NT2/D1 (cell line): ENCODE results near the gene ITPRID2.

ENCODE experiments used
- SUZ12 ChIP-seq: IDR thresholded peaks from 2 replicates; pipeline ENCODE4 v1.6.1; 2011; ENCODE audit not compliant: insufficient read length, insufficient read depth; ENCODE audit errors: extremely low read depth
- YY1 ChIP-seq: IDR thresholded peaks from 2 replicates; pipeline ENCODE4 v1.6.1; 2011; ENCODE audit not compliant: insufficient read length, insufficient read depth

GRCh38 chr2:181944164-181944913 is 52.8 kb downstream of the ITPRID2 start:
- no peak for TF ChIP-seq YY1
- no peak for TF ChIP-seq SUZ12
